ENCODE results near the gene CAD. TPM values are rescaled to one million over a fixed set of nuclear protein-coding genes. Genes with fewer than 3 reads are reported as not detected.

The CAD gene
- polyA plus RNA-seq, 1 donor from 2014 or later: 14.2 TPM

DNA sequence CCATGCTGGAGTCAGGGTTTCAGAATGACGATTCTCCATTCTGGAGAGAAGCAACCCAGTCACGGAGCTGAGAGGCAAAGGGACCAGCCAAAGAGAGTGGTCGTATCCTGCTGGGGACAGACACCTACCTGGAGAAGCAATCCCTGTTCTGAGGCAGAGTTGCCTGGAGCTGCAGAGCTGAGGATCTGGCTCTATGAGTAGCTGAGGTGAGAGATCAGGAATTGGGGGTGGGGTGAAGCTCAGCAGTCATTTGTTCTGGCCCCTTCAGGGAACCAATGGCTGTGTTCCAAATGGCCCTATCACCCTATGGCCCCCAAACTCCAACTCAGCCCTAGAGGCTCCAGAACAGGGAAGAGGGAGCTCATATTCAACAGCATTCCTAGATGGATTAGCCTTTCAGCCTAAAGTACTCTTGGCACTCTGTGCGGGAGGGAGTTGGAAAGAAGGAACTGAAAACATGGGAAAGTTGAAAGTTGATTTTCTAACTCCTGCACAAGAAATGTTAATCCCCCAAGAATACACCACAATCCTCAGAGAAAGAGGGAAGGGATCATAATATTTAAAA lies 8.6 kb upstream of the CAD start:
- Histone ChIP-seq H3K27me3 (ENCODE audit: insufficient read depth, low read depth, low read length) (no peaks in the 10 kb centered on the region), H3K4me2 (ENCODE audit: low read length) (no peak overlapping the region), H3K27ac (ENCODE audit: low read length) (no peak overlapping the region), H3F3A (ENCODE audit: insufficient read depth, low read length, poor library complexity, severe bottlenecking) (peaks cover 10% of the 10 kb centered on the region), H3K4me3 (ENCODE audit: low read length) (no peak overlapping the region), H3K36me3 (ENCODE audit: insufficient read depth, low read length) (peaks cover 3% of the 10 kb centered on the region), H3K79me2 (replicated peaks; ENCODE audit: insufficient read depth, low read length) (peaks cover 3% of the 10 kb centered on the region), H4K20me1 (ENCODE audit: insufficient read depth) (no peaks in the 10 kb centered on the region), H3K9me2 (ENCODE audit: insufficient read depth, low read length) (no peaks in the 10 kb centered on the region), H3K9ac (ENCODE audit: low read length) (no peak overlapping the region), H3K9me3 (ENCODE audit: low read length) (no peaks in the 10 kb centered on the region), H2AFZ (ENCODE audit: low read depth, low read length) (no peak overlapping the region)
- TF ChIP-seq, protein P1, sequence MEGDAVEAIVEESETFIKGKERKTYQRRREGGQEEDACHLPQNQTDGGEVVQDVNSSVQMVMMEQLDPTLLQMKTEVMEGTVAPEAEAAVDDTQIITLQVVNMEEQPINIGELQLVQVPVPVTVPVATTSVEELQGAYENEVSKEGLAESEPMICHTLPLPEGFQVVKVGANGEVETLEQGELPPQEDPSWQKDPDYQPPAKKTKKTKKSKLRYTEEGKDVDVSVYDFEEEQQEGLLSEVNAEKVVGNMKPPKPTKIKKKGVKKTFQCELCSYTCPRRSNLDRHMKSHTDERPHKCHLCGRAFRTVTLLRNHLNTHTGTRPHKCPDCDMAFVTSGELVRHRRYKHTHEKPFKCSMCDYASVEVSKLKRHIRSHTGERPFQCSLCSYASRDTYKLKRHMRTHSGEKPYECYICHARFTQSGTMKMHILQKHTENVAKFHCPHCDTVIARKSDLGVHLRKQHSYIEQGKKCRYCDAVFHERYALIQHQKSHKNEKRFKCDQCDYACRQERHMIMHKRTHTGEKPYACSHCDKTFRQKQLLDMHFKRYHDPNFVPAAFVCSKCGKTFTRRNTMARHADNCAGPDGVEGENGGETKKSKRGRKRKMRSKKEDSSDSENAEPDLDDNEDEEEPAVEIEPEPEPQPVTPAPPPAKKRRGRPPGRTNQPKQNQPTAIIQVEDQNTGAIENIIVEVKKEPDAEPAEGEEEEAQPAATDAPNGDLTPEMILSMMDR (IDR thresholded peaks at IDR 0.05; ENCODE audit: poor library complexity, severe bottlenecking): no peak
- no peak for TF ChIP-seq POLR2AphosphoS5 (IDR thresholded peaks at IDR 0.05)
- TF ChIP-seq, protein P2, sequence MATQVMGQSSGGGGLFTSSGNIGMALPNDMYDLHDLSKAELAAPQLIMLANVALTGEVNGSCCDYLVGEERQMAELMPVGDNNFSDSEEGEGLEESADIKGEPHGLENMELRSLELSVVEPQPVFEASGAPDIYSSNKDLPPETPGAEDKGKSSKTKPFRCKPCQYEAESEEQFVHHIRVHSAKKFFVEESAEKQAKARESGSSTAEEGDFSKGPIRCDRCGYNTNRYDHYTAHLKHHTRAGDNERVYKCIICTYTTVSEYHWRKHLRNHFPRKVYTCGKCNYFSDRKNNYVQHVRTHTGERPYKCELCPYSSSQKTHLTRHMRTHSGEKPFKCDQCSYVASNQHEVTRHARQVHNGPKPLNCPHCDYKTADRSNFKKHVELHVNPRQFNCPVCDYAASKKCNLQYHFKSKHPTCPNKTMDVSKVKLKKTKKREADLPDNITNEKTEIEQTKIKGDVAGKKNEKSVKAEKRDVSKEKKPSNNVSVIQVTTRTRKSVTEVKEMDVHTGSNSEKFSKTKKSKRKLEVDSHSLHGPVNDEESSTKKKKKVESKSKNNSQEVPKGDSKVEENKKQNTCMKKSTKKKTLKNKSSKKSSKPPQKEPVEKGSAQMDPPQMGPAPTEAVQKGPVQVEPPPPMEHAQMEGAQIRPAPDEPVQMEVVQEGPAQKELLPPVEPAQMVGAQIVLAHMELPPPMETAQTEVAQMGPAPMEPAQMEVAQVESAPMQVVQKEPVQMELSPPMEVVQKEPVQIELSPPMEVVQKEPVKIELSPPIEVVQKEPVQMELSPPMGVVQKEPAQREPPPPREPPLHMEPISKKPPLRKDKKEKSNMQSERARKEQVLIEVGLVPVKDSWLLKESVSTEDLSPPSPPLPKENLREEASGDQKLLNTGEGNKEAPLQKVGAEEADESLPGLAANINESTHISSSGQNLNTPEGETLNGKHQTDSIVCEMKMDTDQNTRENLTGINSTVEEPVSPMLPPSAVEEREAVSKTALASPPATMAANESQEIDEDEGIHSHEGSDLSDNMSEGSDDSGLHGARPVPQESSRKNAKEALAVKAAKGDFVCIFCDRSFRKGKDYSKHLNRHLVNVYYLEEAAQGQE (IDR thresholded peaks at IDR 0.05; ENCODE audit: borderline replicate concordance): no peak
- TF ChIP-seq EZH2 (IDR thresholded peaks at IDR 0.05; ENCODE audit: borderline replicate concordance, insufficient read depth, low read length, poor library complexity, severe bottlenecking): no peak
- TF ChIP-seq TAF1 (IDR thresholded peaks at IDR 0.05; ENCODE audit: low read depth): no peak
- no peak for TF ChIP-seq MXI1 (conservative IDR thresholded peaks at IDR 0.05; ENCODE audit: poor library complexity, severe bottlenecking)
- TF ChIP-seq EP300 (conservative IDR thresholded peaks at IDR 0.05; ENCODE audit: poor library complexity, severe bottlenecking): no peak
- TF ChIP-seq SMC3 (conservative IDR thresholded peaks at IDR 0.05; ENCODE audit: poor library complexity): no peak
- TF ChIP-seq RAD21 (conservative IDR thresholded peaks at IDR 0.05): no peak

DNA sequence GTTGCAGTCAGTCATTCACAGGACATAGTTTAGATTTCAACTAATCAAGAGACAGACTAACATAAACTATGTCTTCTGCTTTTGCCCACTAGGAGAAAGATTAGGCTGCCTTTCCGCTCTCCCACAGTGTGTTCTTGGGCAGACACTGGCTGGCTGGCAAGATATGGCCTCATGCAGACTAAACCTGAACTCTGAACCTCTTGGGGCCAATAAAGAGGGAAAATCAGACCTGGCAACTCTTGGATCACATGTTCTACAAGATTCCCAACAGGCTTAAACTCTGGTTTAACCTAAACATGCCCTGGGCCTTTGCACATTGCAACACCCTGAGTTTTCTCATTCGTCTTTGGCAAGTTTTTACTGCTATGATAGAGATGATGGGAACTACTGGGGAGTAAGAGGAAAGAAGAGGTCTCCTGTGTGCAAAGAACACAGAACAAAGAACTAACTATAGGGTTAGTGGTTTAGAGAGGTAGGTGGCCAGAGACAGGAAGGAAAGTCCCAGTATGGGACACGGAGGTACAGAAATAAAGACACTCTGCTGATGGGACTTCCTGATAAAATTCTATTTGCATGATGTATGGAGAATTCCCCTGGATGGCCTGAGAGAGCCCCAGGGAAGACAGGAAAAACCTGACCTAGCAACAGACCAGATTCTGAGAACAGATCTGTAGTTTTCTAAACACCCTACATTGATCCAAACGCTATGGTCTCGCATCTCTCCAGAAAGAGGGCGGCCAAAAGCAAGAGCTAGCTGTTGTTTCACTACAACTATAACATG lies 7.4 kb upstream of the CAD start:
- Histone ChIP-seq H3K79me2 (replicated peaks; ENCODE audit: insufficient read depth, low read length) (peaks cover 5% of the 10 kb centered on the region), H3K36me3 (ENCODE audit: insufficient read depth, low read length) (peaks cover 3% of the 10 kb centered on the region), H3F3A (ENCODE audit: insufficient read depth, low read length, poor library complexity, severe bottlenecking) (peaks cover 10% of the 10 kb centered on the region), H3K9me3 (ENCODE audit: low read length) (no peaks in the 10 kb centered on the region), H2AFZ (ENCODE audit: low read depth, low read length) (no peak overlapping the region), H3K4me3 (ENCODE audit: low read length) (no peak overlapping the region), H3K27me3 (ENCODE audit: insufficient read depth, low read depth, low read length) (no peaks in the 10 kb centered on the region), H3K9me2 (ENCODE audit: insufficient read depth, low read length) (no peaks in the 10 kb centered on the region), H3K27ac (ENCODE audit: low read length) (no peak overlapping the region), H3K4me2 (ENCODE audit: low read length) (no peak overlapping the region), H4K20me1 (ENCODE audit: insufficient read depth) (no peaks in the 10 kb centered on the region), H3K9ac (ENCODE audit: low read length) (no peak overlapping the region)
- no peak for TF ChIP-seq TAF1 (IDR thresholded peaks at IDR 0.05; ENCODE audit: low read depth)

Measured in neural cell (in vitro differentiated cells).